GM23248 (cell line): Measurements from ENCODE around the gene GIN1.

Source experiments
- EZH2 ChIP-seq: fragments of 200-600 bp; sonication (generic); IDR thresholded peaks from 2 replicates; pipeline ENCODE4 v1.6.1; 2018; ENCODE audit warnings: antibody characterized with exemption, mild to moderate bottlenecking; ENCODE audit not compliant: insufficient read depth, poor library complexity, severe bottlenecking
- EZH2phosphoT487 ChIP-seq: fragments of 200-600 bp; sonication (generic); IDR thresholded peaks from 2 replicates; pipeline ENCODE4 v1.6.1; 2018; ENCODE audit warnings: antibody characterized with exemption, moderate library complexity, mild to moderate bottlenecking, low read depth; ENCODE audit not compliant: insufficient read depth

DNA sequence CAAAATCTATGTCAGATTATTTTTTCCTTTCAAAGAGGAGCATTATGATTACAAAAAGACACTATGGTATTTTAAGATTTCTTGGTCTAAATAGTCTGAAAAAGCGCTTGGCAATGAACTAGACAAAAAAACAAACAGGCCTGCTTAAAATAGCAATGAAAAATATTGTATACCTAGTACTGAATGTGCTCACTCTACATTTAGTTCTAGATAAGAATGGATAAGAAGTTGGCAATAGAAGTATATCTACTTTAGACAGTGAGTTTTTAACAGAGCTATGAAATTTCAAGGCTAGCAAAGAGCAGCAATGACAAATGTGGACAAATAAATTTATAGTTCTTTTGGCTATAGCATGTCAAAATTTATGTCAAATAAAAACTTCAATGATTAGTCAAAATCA, 26.2 kb downstream of the GIN1 start:
- TF ChIP-seq EZH2 (no peak), EZH2phosphoT487 (no peak)
